Lung microvascular endothelial cell (primary cell): Measurements from ENCODE around the gene GFRAL. TPM values are rescaled to one million over a fixed set of nuclear protein-coding genes. Genes with fewer than 3 reads are reported as not detected.
A peak's percentile ranks its signal among the peaks of the same experiment; 100 is the strongest.
"Not testable (repeated sequence)": the region's sequence is repeated elsewhere in the genome, so short reads cannot be mapped to it uniquely, and the experiment has no call there.

ENCODE experiments used
- DNase-seq, 2 donors: peaks; one replicate each; pipeline versions ENCODE4 v3.0.0 to v3.0.0-alpha.2; 2010; ENCODE audit warnings: low read depth in 2 of 2
- total RNA-seq: library from RNA; depleted of rRNA; stranded (reverse); fragments of >200 nt; gene quantifications from 2 replicates; pipeline ENCODE4 v1.2.1, GENCODE V29; 2014

The GFRAL gene
- total RNA-seq = not detected in 2 replicates

- no peak for DNase-seq
Measured at GRCh38 chr6:55327169-55327568, at the start of gene GFRAL. TSS of gene GFRAL (plus strand) at chr6:55327469. CDS start at chr6:55327555, 86 bp downstream.

DNA sequence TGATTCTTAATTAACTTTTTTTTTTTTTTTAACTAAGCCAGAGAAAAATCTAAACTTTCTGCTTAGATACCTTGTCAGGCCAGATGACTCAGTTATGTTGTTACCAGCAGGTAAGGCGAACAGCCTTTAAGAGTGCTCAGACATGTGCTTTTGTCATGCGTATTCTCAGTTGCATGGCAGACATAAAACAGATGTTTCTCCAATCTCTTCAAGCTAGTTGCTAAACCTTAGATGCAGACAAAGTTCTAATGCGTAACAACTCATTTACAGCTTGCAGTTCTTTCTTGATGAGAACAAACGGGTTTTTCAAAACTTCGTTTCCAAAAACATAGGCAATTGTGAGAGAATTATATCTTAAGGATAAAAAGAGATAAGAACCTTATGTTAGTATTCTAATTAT is 49.6 kb upstream of the GFRAL start:
- no peak for DNase-seq

DNA sequence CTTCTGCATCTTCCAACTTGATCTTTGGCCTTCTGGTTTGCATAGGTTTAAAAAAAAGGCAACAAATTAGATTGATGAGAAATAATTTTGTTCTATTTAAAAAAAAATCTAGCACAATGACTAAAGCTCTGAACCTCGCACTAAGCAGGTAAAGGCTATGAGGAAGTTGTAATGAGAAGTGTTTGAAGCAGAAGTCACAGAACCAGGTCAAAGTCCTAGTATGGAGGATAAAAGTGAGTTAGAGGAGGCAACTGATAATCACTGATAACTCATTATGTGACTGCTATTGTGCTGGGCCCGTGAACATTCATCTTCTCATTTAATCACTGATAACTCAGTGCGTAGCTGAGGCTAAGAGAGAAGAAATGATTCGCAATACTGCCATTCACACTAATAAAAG is 46.1 kb upstream of the GFRAL start:
- DNase-seq = no peak

DNA sequence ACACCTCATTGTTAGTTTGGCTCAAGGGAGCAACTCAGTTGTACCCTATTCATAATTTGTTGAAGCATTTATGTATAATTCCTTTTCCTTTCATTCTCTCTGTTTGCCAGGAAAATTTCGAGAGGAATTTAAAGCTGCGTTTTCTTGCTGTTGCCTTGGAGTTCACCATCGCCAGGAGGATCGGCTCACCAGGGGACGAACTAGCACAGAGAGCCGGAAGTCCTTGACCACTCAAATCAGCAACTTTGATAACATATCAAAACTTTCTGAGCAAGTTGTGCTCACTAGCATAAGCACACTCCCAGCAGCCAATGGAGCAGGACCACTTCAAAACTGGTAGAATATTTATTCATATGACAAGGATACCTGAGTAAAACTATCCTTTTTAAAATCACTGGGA is 45.2 kb upstream of the GFRAL start:
- no peak for DNase-seq

- no peak for DNase-seq
Measured at GRCh38 chr6:55286824-55287223, 40.4 kb upstream of the GFRAL start.

- no peak for DNase-seq
Measured at GRCh38 chr6:55290736-55291135, 36.5 kb upstream of the GFRAL start.

DNA sequence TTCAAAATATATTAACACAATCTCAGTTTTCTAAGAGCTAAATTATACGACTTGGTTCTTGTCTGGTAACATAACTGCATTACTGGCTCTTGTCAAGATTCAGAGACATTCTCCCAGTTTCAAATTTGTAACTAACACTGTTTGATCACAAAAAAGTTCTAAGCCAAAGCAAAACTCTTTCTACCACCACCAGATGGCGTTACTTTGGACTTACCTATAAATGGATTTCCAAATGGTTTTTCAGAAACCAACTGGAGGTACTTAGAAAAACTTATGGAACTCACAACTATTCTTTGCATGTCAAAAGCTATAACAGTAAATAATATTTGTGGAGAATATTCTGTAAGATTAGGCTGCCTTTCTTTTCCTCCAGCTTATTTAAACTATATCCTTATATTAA is 34.2 kb upstream of the GFRAL start:
- DNase-seq = peak in 1 of 2 donors; percentile 20

- not testable (repeated sequence) for DNase-seq
Measured at GRCh38 chr6:55297214-55297613, 30.1 kb upstream of the GFRAL start.

DNA sequence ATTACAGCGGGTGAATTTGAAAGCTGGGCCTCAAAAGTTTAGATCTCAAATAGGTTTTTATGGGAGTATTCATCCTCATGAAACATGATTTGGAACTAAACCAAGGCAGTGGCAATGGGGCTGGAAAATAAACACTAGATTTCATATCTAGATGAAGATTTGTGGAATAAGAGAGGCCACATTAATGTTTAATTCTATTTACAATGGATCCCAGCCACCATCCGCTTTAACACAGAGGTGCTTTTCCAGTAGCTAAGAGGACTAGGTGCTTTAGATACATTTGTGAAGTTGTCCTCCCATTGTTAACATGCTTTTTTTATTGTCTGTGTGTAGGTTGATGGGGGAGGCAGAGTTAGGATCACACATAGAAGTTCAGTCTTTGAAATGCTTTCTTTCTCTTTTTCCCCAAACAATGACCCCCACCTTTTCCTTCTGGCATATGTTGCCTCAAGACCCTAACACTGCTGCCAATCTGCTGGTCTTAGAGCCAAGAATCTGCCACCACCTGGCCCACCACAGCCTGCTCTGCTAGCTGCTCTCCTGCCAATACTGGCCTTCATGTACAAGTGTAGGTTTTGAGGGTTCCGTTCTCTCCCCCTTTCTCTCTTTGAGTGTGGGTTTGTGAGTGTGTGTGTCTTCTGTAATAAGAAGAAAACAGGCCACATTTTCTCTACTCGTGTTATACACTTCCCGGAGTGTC is 27.8 kb upstream of the GFRAL start:
- no peak for DNase-seq

GRCh38 chr6:55304747-55305146 is 22.5 kb upstream of the GFRAL start:
- no peak for DNase-seq

GRCh38 chr6:55319961-55320695 is 7.1 kb upstream of the GFRAL start:
- no peak for DNase-seq

GRCh38 chr6:55320696-55321086 is 6.6 kb upstream of the GFRAL start:
- DNase-seq = no peak

DNA sequence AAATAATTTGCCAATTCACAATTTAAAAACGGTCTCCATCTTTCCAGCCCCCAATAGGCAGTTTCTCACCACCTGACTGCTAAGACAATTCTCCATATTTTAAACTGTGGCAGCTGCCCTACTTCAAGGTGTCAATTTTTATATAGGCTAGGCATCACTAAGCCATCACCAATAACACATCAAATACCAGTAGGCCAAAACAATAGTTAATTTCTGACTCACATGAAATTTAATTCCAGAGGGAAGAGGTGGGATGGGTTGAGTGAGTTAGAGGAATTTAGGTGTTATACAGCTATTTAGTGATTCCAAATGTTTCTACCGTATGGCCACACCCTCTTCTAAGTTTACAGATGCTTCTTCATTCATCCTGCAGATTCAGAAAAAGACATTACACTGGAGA is 49.9 kb downstream of the GFRAL start:
- no peak for DNase-seq

DNA sequence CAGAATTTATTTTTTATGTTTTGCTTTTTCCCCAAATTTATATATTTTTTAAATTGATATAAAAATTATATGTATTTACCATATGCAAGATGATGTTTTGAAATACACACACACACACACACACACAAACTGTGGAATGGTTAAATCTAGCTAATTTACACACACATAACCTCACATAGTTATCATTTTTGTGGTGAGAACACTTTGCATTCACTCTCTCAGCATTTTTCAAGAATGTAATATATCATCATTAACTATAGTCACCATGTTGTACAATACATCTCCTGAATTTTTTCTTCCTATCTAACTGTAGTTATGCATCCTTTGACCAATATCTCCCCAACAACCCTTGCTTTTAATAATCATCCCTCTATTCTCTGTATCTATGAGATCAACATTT is 52.2 kb downstream of the GFRAL start:
- no peak for DNase-seq

GRCh38 chr6:55379895-55380294 is 52.6 kb downstream of the GFRAL start:
- DNase-seq = no peak

DNA sequence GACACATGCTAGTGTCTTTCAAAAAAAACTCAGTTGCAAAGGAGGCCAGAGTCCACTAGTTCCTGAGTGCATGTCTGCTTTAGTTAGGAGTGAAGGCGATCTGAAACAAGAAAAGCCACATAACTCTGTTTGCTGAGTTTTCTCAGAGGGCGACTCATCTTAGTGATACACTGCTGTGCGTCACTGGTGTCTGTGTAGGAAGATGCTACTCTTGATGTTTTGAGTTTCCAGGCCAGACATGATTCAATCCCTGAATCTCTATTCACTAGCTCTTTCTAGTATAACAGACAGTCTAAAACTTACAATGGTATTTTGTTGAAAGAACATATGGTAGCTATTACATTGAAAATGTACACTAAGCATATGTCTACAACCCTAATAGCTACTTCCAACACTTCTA is 60.9 kb downstream of the GFRAL start:
- DNase-seq = no peak

GRCh38 chr6:55395871-55396270 is 68.6 kb downstream of the GFRAL start:
- no peak for DNase-seq

DNA sequence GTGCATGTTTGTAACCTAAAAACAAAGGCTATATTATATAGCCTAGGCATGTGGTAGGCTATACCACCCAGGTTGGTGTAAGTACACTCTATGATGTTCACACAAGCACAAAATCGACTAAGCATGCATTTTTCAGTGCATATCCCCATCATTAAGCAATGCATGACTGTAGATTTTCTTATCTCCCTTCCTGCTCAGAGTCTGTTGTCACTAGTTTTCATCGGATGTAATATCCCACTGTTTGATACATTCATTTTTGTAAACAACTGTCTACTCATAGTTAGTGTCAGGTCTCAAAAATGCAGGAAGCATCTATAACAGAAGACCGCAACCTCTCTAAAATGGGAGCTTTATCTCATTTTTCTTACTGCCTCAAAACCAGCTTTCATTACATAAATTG is 70.7 kb downstream of the GFRAL start:
- no peak for DNase-seq

GRCh38 chr6:55399351-55399750 is 72.1 kb downstream of the GFRAL start:
- DNase-seq = no peak

DNA sequence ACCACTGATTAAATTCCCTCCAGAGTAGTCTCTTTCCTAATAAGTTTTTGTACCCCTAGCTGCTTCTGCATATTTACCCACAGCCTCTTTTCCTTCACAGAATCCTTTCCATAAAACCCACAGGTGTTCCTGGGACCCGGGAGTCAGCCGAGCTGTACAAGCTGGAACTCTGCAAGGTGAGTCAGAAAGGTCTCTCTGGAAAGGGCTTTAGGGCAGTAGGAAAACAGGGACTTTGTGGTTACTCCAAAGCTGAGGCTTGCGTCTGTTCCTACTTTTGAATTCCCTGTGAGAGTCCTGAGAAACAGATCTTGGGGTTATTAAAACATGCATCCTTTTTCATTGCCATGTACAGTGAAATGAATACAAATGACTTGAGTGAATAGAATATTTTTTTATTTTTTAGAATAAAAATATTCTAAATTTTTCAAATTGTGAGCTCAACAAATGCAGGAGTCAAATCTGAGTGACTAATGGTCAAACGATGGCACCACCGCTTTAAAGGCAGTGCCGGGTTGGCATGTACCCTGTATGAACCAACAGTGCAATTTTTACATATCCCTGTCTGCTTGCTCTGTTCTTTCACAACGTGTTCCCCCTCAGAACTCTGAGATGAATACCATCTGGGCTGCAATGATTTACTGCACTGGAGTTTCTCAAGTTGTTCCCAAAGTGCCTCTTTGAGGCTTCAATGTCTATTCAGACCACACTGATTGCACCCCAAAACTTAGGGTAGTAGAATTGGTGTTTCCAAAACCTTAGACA is 78.4 kb downstream of the GFRAL start:
- no peak for DNase-seq

GRCh38 chr6:55410674-55411073 is 83.4 kb downstream of the GFRAL start:
- no peak for DNase-seq

- no peak for DNase-seq
Measured at GRCh38 chr6:55423933-55424332, 96.7 kb downstream of the GFRAL start.
